ENCODE data around the gene CACNA2D1. TPM values are rescaled to one million over a fixed set of nuclear protein-coding genes. Genes with fewer than 3 reads are reported as not detected.

The CACNA2D1 gene
- total RNA-seq, 4 donors from 2014 or later, result 30.6 to 60.0 (median 45.7) TPM

- Histone ChIP-seq H3K4me1 (peaks cover 0 to 38% (median 22%) of the 10 kb centered on the region in 4 donors), H3K9me3 (no peaks in the 10 kb centered on the region), H3K4me3 (peak overlapping the region; percentile 78 to 92 (median 86)), H3K27me3 (no peaks in the 10 kb centered on the region), H3K36me3 (no peaks in the 10 kb centered on the region), H3K27ac (replicated peaks in 1 of 4) (peak overlapping the region in 2 of 4 donors; percentile 97)
- TF ChIP-seq CTCF (IDR thresholded peaks at IDR 0.05) (no peak), POLR2AphosphoS5 (IDR thresholded peaks at IDR 0.05) (no peak), EP300 (IDR thresholded peaks at IDR 0.05) (no peak), POLR2A (IDR thresholded peaks at IDR 0.05; ENCODE audit: low read depth) (no peak)
- WGBS, result 39% methylated on average over 9 of the region's 9 CpGs
- intact Hi-C loops (cut with DNase I), result no loop called here
- no peak for DNase-seq (ENCODE audit: extremely low spot score)
These were observed 1.7 kb downstream of the CACNA2D1 start for GRCh38 chr7:82441669-82442478.

- Histone ChIP-seq H3K9me3 (no peaks in the 10 kb centered on the region), H3K4me3 (no peak overlapping the region), H3K27me3 (no peaks in the 10 kb centered on the region), H3K27ac (replicated peaks in 1 of 4) (no peak overlapping the region), H3K36me3 (no peaks in the 10 kb centered on the region), H3K4me1 (peaks cover 0 to 33% (median 17%) of the 10 kb centered on the region in 4 donors)
- WGBS, result 88% methylated on average over 5 of the region's 5 CpGs
- DNase-seq (ENCODE audit: extremely low spot score), result no peak
- TF ChIP-seq POLR2AphosphoS5 (IDR thresholded peaks at IDR 0.05) (no peak), POLR2A (IDR thresholded peaks at IDR 0.05; ENCODE audit: low read depth) (no peak), CTCF (IDR thresholded peaks at IDR 0.05) (no peak), EP300 (IDR thresholded peaks at IDR 0.05) (no peak)
- intact Hi-C loops (cut with DNase I), result no loop called here
These were observed 5.1 kb downstream of the CACNA2D1 start for GRCh38 chr7:82438521-82438920.

- peaks cover 0 to 14% (median 5%) of the 10 kb centered on the region in 4 donors for H3K4me1 ChIP-seq
- intact Hi-C loops (cut with DNase I), result no loop called here
- H3K36me3 ChIP-seq, result no peaks in the 10 kb centered on the region
- H3K27me3 ChIP-seq, result no peaks in the 10 kb centered on the region
- DNase-seq (ENCODE audit: extremely low spot score), result no peak
- H3K9me3 ChIP-seq, result no peaks in the 10 kb centered on the region
- 96% methylated on average over 5 of the region's 5 CpGs for WGBS
- H3K27ac ChIP-seq (replicated peaks in 1 of 4), result no peak overlapping the region
- H3K4me3 ChIP-seq, result no peak overlapping the region
- TF ChIP-seq POLR2A (IDR thresholded peaks at IDR 0.05; ENCODE audit: low read depth) (no peak), POLR2AphosphoS5 (IDR thresholded peaks at IDR 0.05) (no peak), CTCF (IDR thresholded peaks at IDR 0.05) (no peak), EP300 (IDR thresholded peaks at IDR 0.05) (no peak)
These were observed 7.8 kb downstream of the CACNA2D1 start for GRCh38 chr7:82435769-82436168.

- Histone ChIP-seq H3K27ac (replicated peaks in 1 of 4) (no peak overlapping the region), H3K4me1 (peaks cover 0 to 15% (median 8%) of the 10 kb centered on the region in 4 donors), H3K9me3 (no peaks in the 10 kb centered on the region), H3K27me3 (no peaks in the 10 kb centered on the region), H3K4me3 (no peak overlapping the region), H3K36me3 (no peaks in the 10 kb centered on the region)
- no peak for TF ChIP-seq CTCF (IDR thresholded peaks at IDR 0.05)
- TF ChIP-seq POLR2AphosphoS5 (IDR thresholded peaks at IDR 0.05), result no peak
- no peak for TF ChIP-seq POLR2A (IDR thresholded peaks at IDR 0.05; ENCODE audit: low read depth)
- TF ChIP-seq EP300 (IDR thresholded peaks at IDR 0.05), result no peak
- no peak for DNase-seq (ENCODE audit: extremely low spot score)
- intact Hi-C loops (cut with DNase I), result no loop called here
- 86% methylated on average over 4 of the region's 4 CpGs for WGBS
These were observed 9.1 kb downstream of the CACNA2D1 start for GRCh38 chr7:82434275-82435022.
